ENCODE data around the gene MTG1.
A peak's percentile ranks its signal among the peaks of the same experiment; 100 is the strongest.

The MTG1 gene

GRCh38 chr10:133394064-133394663 is at the start of gene MTG1:
Gene MTG1, plus strand, starts transcription at chr10:133394157. Its CDS starts 64 bp downstream, at chr10:133394221.
- peak; percentile 83 to 91 for DNase-seq

- DNase-seq: no peak
Observed at GRCh38 chr10:133344236-133344635, 49.7 kb upstream of the MTG1 start.

GRCh38 chr10:133346413-133346812 is 47.5 kb upstream of the MTG1 start:
- no peak for DNase-seq

GRCh38 chr10:133347710-133348517 is 46.0 kb upstream of the MTG1 start:
- no peak for DNase-seq

GRCh38 chr10:133349160-133349568 is 44.8 kb upstream of the MTG1 start:
- DNase-seq: no peak

GRCh38 chr10:133349577-133350011 is 44.4 kb upstream of the MTG1 start:
- DNase-seq: no peak

- DNase-seq: no peak
Observed at GRCh38 chr10:133350283-133350949, 43.5 kb upstream of the MTG1 start.

- no peak for DNase-seq
Observed at GRCh38 chr10:133350950-133351329, 43.0 kb upstream of the MTG1 start.

- DNase-seq: no peak
Observed at GRCh38 chr10:133351408-133352318, 42.3 kb upstream of the MTG1 start.

GRCh38 chr10:133353202-133353959 is 40.6 kb upstream of the MTG1 start:
- no peak for DNase-seq

GRCh38 chr10:133353988-133354605 is 39.9 kb upstream of the MTG1 start:
- no peak for DNase-seq

- DNase-seq: no peak
Observed at GRCh38 chr10:133354672-133355240, 39.2 kb upstream of the MTG1 start.

GRCh38 chr10:133355266-133355665 is 38.7 kb upstream of the MTG1 start:
- DNase-seq: no peak

- no peak for DNase-seq
Observed at GRCh38 chr10:133355991-133356390, 38.0 kb upstream of the MTG1 start.

GRCh38 chr10:133356549-133357284 is 37.2 kb upstream of the MTG1 start:
- no peak for DNase-seq

- DNase-seq: peak; percentile 19 to 37
Observed at GRCh38 chr10:133357285-133358161, 36.4 kb upstream of the MTG1 start, which contains the start of gene FUOM. Gene FUOM, minus strand, starts transcription at chr10:133358019. Its CDS starts 12 bp downstream, at chr10:133358007.

- DNase-seq: no peak
Observed at GRCh38 chr10:133358162-133358924, 35.6 kb upstream of the MTG1 start.

- no peak for DNase-seq
Observed at GRCh38 chr10:133358925-133359310, 35.0 kb upstream of the MTG1 start.
